Measurements from ENCODE around the gene EPHA6. TPM values are rescaled to one million over a fixed set of nuclear protein-coding genes. Genes with fewer than 3 reads are reported as not detected.

EPHA6 gene
- total and polyA plus RNA-seq, 10 of the 15 experiments (the other 5 are each of a cell fraction or from before 2014, with no cell fraction given): not detected

DNA sequence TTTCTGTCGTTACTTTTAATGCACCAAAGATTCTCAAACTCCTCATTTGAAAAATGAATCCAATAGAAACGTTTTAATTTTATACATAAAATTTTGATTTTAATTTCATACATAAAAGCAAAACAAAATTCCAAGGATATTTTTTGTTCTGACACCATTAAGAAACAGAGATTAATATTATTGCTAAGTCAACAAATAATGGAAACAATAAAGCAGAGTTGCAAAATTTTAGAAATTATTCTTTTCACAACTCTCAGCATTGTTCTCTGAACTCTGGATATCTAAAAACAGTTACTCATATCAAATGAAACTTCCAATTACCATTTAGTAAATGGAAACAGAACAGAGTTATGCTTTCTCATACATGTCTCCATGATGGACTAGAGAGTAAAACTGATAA lies 260.2 kb downstream of the EPHA6 start:
- H2AFZ ChIP-seq (ENCODE audit: control insufficient read depth, low read depth, low read length): no peak overlapping the region
- TF ChIP-seq ZNF687 (IDR thresholded peaks at IDR 0.05) (no peak), SREBF2 (IDR thresholded peaks at IDR 0.05; ENCODE audit: low read length) (no peak), YY1 (IDR thresholded peaks at IDR 0.05; ENCODE audit: low read depth, low read length) (no peak), E2F4 (IDR thresholded peaks at IDR 0.05; ENCODE audit: low read depth, low read length) (no peak)
- TF ChIP-seq, protein P1, sequence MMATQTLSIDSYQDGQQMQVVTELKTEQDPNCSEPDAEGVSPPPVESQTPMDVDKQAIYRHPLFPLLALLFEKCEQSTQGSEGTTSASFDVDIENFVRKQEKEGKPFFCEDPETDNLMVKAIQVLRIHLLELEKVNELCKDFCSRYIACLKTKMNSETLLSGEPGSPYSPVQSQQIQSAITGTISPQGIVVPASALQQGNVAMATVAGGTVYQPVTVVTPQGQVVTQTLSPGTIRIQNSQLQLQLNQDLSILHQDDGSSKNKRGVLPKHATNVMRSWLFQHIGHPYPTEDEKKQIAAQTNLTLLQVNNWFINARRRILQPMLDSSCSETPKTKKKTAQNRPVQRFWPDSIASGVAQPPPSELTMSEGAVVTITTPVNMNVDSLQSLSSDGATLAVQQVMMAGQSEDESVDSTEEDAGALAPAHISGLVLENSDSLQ (IDR thresholded peaks at IDR 0.05): no peak
- DNase-seq (ENCODE audit: low read depth, low spot score): no peak
- no peaks in the 10 kb centered on the region for H3K79me2 ChIP-seq (ENCODE audit: control insufficient read depth, insufficient read depth, low read length)
- ATAC-seq: no peak
- no peaks in the 10 kb centered on the region for H3K36me3 ChIP-seq (ENCODE audit: control insufficient read depth in 2 of 2, insufficient read depth in 2 of 2, low read length in 1 of 2)
- WGBS (ENCODE audit: insufficient coverage, insufficient replicate concordance, low lambda C conversion rate, missing lambda C conversion rate): 0% methylated on average over 2 of the region's 2 CpGs
- BruUV-seq (replicated peaks): no TSS peak
- H4K20me1 ChIP-seq (ENCODE audit: control insufficient read depth, insufficient read depth): no peaks in the 10 kb centered on the region
- POLR2A ChIA-PET: no interaction called here
- no peaks in the 10 kb centered on the region for H3K4me1 ChIP-seq (ENCODE audit: control insufficient read depth, insufficient read depth, low read length)
- no peaks in the 10 kb centered on the region for H3K9me3 ChIP-seq (replicated peaks; ENCODE audit: control insufficient read depth, insufficient read depth, low read length)
- no peak overlapping the region for H3K4me2 ChIP-seq (ENCODE audit: control insufficient read depth, insufficient read depth)
- no peaks in the 10 kb centered on the region for H3K27me3 ChIP-seq (replicated peaks in 1 of 2; ENCODE audit: control insufficient read depth in 2 of 2, insufficient read depth in 2 of 2, low read length in 1 of 2)
- CTCF ChIA-PET: no interaction called here
- H3K27ac ChIP-seq (ENCODE audit: control insufficient read depth, insufficient read depth): no peak overlapping the region
- RAD21 ChIA-PET (ENCODE audit: unreplicated experiment): no interaction called here
- SMC1A ChIA-PET (ENCODE audit: uncharacterized antibody, unreplicated experiment): no interaction called here
- in situ Hi-C loops (cut with MboI) (no loop called here), intact Hi-C loops (cut with micrococcal nuclease; ENCODE audit: unreplicated experiment) (no loop called here)
- no peak overlapping the region for H3K4me3 ChIP-seq
- no peak overlapping the region for H3K9ac ChIP-seq (ENCODE audit: control insufficient read depth, insufficient read depth, low read length)
- FAIRE-seq: no peak

Data from GM12878 (cell line).